GM12878 (cell line): ENCODE results near the gene DNAJB8. TPM values are rescaled to one million over a fixed set of nuclear protein-coding genes. Genes with fewer than 3 reads are reported as not detected.

Source experiments
- ATAC-seq: fragments of 200-7000 bp; cut with Tn5 transposase; 3 replicates; pipeline ENCODE4 v1.9.1; 2020; ENCODE audit warnings: mild to moderate bottlenecking, moderate library complexity
- BruUV-seq: library from RNA; stranded (reverse); fragments of 400-500 nt; replicated peaks from 2 replicates; lab custom pipeline; 2021; lab: Mats Ljungman, UMichigan
- CTCF ChIA-PET: fragments of 300-600 bp; sonication (Branson Sonifier 250); formaldehyde crosslinking; extraction: SDS; loops from one replicate; lab custom pipeline; 2021; ENCODE audit warnings: inconsistent platforms; lab: Yijun Ruan, JAX
- POLR2A ChIA-PET: fragments of 350-600 bp; formaldehyde crosslinking; extraction: SDS; loops from one replicate; lab custom pipeline; 2021; ENCODE audit warnings: inconsistent platforms; lab: Charles Lee
- RAD21 ChIA-PET: fragments of 300-600 bp; sonication (Branson Sonifier 250); formaldehyde crosslinking; loops from one replicate; lab custom pipeline; 2023; ENCODE audit warnings: antibody characterized with exemption; ENCODE audit not compliant: unreplicated experiment; lab: Charles Lee
- SMC1A ChIA-PET: fragments of 300-600 bp; sonication (Branson Sonifier 250); formaldehyde crosslinking; loops from one replicate; lab custom pipeline; 2023; ENCODE audit not compliant: unreplicated experiment, uncharacterized antibody; lab: Charles Lee
- DNase-seq: peaks from one replicate; pipeline ENCODE4 v3.0.0-alpha.2; 2011; ENCODE audit warnings: low read depth, low spot score
- FAIRE-seq: peaks from 3 replicates; lab custom pipeline; 2011; peaks lifted over from hg19 to GRCh38; lab: Jason Lieb, UNC
- H2AFZ ChIP-seq: 2 replicates; pipeline ENCODE4 v1.6.0; 2011; ENCODE audit warnings: low read depth, low read length, control low read depth; ENCODE audit not compliant: control insufficient read depth
- H3K27ac ChIP-seq: 2 replicates; pipeline ENCODE4 v1.5.1; 2011; ENCODE audit warnings: control low read depth; ENCODE audit not compliant: control insufficient read depth, insufficient read depth
- H3K27me3 ChIP-seq, 2 experiments: replicated peaks in 1 of 2; 2 replicates each; pipeline versions ENCODE4 v1.6.0 to v1.6.1; 2011; ENCODE audit warnings: low read length in 1 of 2; ENCODE audit not compliant: control insufficient read depth in 2 of 2, insufficient read depth in 2 of 2
- H3K36me3 ChIP-seq, 2 experiments: 2 replicates each; pipeline ENCODE4 v1.5.1; 2011; ENCODE audit warnings: low read length in 1 of 2; ENCODE audit not compliant: control insufficient read depth in 2 of 2, insufficient read depth in 2 of 2
- H3K4me1 ChIP-seq: 2 replicates; pipeline ENCODE4 v1.6.1; 2011; ENCODE audit warnings: mild to moderate bottlenecking, low read length, moderate library complexity, mixed read lengths; ENCODE audit not compliant: control insufficient read depth, insufficient read depth
- H3K4me2 ChIP-seq: 2 replicates; pipeline ENCODE4 v1.6.0; 2011; ENCODE audit warnings: control low read depth; ENCODE audit not compliant: control insufficient read depth, insufficient read depth
- H3K4me3 ChIP-seq: fragments of 200-600 bp; sonication (generic); 2 replicates; pipeline ENCODE4 v1.5.1; 2016
- H3K79me2 ChIP-seq: 2 replicates; pipeline ENCODE4 v1.6.0; 2011; ENCODE audit warnings: low read length; ENCODE audit not compliant: control insufficient read depth, insufficient read depth
- H3K9ac ChIP-seq: 2 replicates; pipeline ENCODE4 v1.8.0; 2011; ENCODE audit warnings: low read length, control low read depth, mixed read lengths; ENCODE audit not compliant: control insufficient read depth, insufficient read depth
- H3K9me3 ChIP-seq: replicated peaks from 3 replicates; pipeline ENCODE4 v1.5.1; 2011; ENCODE audit warnings: mild to moderate bottlenecking, low read length; ENCODE audit not compliant: control insufficient read depth, insufficient read depth
- H4K20me1 ChIP-seq: 2 replicates; pipeline ENCODE4 v1.6.0; 2011; ENCODE audit not compliant: control insufficient read depth, insufficient read depth
- BRCA1 ChIP-seq: IDR thresholded peaks from 2 replicates; pipeline ENCODE4 v1.6.1; 2011; ENCODE audit warnings: low read depth, low read length, improper control_type of control experiment
- CBFB ChIP-seq: IDR thresholded peaks from 2 replicates; pipeline ENCODE4 v1.6.1; 2016; ENCODE audit warnings: antibody characterized with exemption, low read depth
- FOXM1 ChIP-seq: IDR thresholded peaks from 2 replicates; pipeline ENCODE4 v1.6.1; 2012; ENCODE audit warnings: low read depth, mild to moderate bottlenecking, inconsistent platforms, low read length, moderate library complexity
- HCFC1 ChIP-seq: fragments of 150-350 bp; IDR thresholded peaks from 2 replicates; pipeline ENCODE4 v1.6.1; 2014; ENCODE audit warnings: low read length
- PRDM15 ChIP-seq: fragments of 450-650 bp; formaldehyde crosslinking; IDR thresholded peaks from 2 replicates; pipeline ENCODE4 v1.4.0; 2020; ENCODE audit warnings: mild to moderate bottlenecking, moderate library complexity
- RB1 ChIP-seq: fragments of 450-650 bp; formaldehyde crosslinking; IDR thresholded peaks from 2 replicates; pipeline ENCODE4 v1.6.1; 2017; ENCODE audit warnings: mild to moderate bottlenecking, borderline replicate concordance
- SKIL ChIP-seq: fragments of 450-650 bp; IDR thresholded peaks from 2 replicates; pipeline ENCODE4 v1.6.1; 2017; ENCODE audit warnings: mild to moderate bottlenecking, low read depth, inconsistent platforms; ENCODE audit not compliant: poor library complexity, severe bottlenecking
- SMC3 ChIP-seq: IDR thresholded peaks from 2 replicates; pipeline ENCODE4 v1.6.1; 2011; ENCODE audit warnings: low read length, improper control_type of control experiment, borderline replicate concordance
- USF1 ChIP-seq: IDR thresholded peaks from 2 replicates; pipeline ENCODE4 v1.6.1; 2011; ENCODE audit warnings: borderline replicate concordance, low read depth, mild to moderate bottlenecking, moderate library complexity, mixed read lengths, low read length; ENCODE audit not compliant: insufficient read depth; ENCODE audit errors: extremely low read length
- WGBS: methylation state at CpG from one replicate; pipeline ENCODE4 v1.1.6; 2016; ENCODE audit warnings: low lambda C conversion rate; ENCODE audit not compliant: insufficient replicate concordance, insufficient coverage; ENCODE audit errors: missing lambda C conversion rate; 5-methylcytosine and 5-hydroxymethylcytosine counted together
- in situ Hi-C: fragments of 300-500 bp; cut with MboI; formaldehyde crosslinking; loops from 9 replicates; pipeline ENCODE4 v1.14.3; 2018; ENCODE audit warnings: mixed read lengths
- intact Hi-C: fragments of 100-400 bp; cut with micrococcal nuclease; formaldehyde crosslinking; loops from one replicate; pipeline ENCODE4 v1.14.2; 2022; ENCODE audit not compliant: unreplicated experiment
- polyA plus RNA-seq, 11 experiments: library from polyadenylated mRNA; depleted of rRNA in 4 of 11; unstranded in 6 of 11; stranded (reverse) in 5 of 11; fragments of >200 nt; fragmentation: Nextera tagmentation in 4 of 11; fragmentation: Illumina TruSeq in 1 of 11; extraction: Ambion mirVana in 4 of 11; extraction: Trizol in 1 of 11; gene quantifications; 1 replicate in 1 of 11; 2 replicates in 10 of 11; pipeline versions ENCODE4 v1.2.1 to v1.2.3, GENCODE V29; 2011 to 2016; ENCODE audit warnings: inconsistent platforms in 2 of 11, missing spikeins in 2 of 11, low read depth in 1 of 11
- total RNA-seq, 4 experiments: library from RNA; depleted of rRNA in 3 of 4; stranded (reverse); fragments of >200 nt in 3 of 4; fragmentation: Illumina TruSeq in 1 of 4; extraction: Trizol in 1 of 4; gene quantifications; 2 replicates each; pipeline versions ENCODE4 v1.2.1 to v1.2.3, GENCODE V29; 2013 to 2021

DNAJB8 gene
- total and polyA plus RNA-seq, 10 of the 15 experiments (the other 5 are each of a cell fraction or from before 2014, with no cell fraction given) = not detected

- WGBS = 25% methylated on average over 26 of the region's 26 CpGs
Measured at GRCh38 chr3:128483657-128484403, 17.1 kb upstream of the DNAJB8 start.

More at GRCh38 chr3:128483657-128484403, 17.1 kb upstream of the DNAJB8 start:
- Histone ChIP-seq H3K27me3 (peaks cover 16 to 26% of the 10 kb centered on the region in 2 experiments), H3K27ac (no peak overlapping the region), H2AFZ (no peak overlapping the region), H3K9ac (no peak overlapping the region), H4K20me1 (no peaks in the 10 kb centered on the region), H3K79me2 (no peaks in the 10 kb centered on the region), H3K4me1 (no peaks in the 10 kb centered on the region), H3K9me3 (no peaks in the 10 kb centered on the region)
- FAIRE-seq (no peak), ATAC-seq (no peak), DNase-seq (no peak)
- SMC1A ChIA-PET = interaction anchor here (0.9 kb wide), 1 partner anchor 123 kb away, joined by 3 read pairs; no protein-coding TSS in a partner anchor
- CTCF ChIA-PET = interaction anchor here (0.7 kb wide), 1 partner anchor 56 kb away, joined by 3 read pairs; no protein-coding TSS in a partner anchor
- POLR2A ChIA-PET = interaction anchor here (0.6 kb wide), 1 partner anchor 93 kb away, joined by 3 read pairs; no protein-coding TSS in a partner anchor
- intact Hi-C loops = no loop called here
- in situ Hi-C loops = no loop called here
- TF ChIP-seq FOXM1 (no peak), CBFB (no peak), SMC3 (no peak), RB1 (no peak), HCFC1 (no peak), BRCA1 (no peak), USF1 (no peak), SKIL (no peak), PRDM15 (CRISPR knock-in tag) (no peak)
- TF ChIP-seq, all 136 proteins: peak for 0
- Histone ChIP-seq H3K4me2 (no peak overlapping the region), H3K36me3 (no peaks in the 10 kb centered on the region), H3K4me3 (no peak overlapping the region)
- RAD21 ChIA-PET = no interaction called here
- BruUV-seq = no TSS peak
